ENCODE measurements around the gene FBXO4. TPM values are rescaled to one million over a fixed set of nuclear protein-coding genes. Genes with fewer than 3 reads are reported as not detected.
A peak's percentile ranks its signal among the peaks of the same experiment; 100 is the strongest.
"Not testable (repeated sequence)": the region's sequence is repeated elsewhere in the genome, so short reads cannot be mapped to it uniquely, and the experiment has no call there.

The FBXO4 gene
- polyA plus RNA-seq, 10 donors: 7.7 to 13.6 (median 10.4) TPM

DNA sequence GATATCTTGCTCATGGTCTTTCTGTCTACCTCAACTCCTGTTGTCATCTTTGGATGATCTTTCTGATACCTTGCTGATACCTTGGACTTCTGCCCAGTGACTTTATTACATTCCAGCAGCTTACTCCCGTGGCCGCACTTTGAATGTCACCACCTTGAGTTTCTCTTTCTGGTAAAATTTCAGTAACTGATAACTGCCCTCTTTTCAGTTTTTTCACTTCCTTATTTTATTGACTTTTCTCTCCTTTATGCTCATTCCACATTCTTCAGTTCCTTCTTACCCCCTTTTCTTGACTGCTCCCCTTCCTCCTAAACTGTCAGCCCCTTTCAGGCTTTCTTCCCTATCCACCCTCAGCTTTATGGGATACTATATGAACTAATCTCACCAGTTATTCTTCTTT lies 7.0 kb upstream of the FBXO4 start:
- no peak for DNase-seq

DNA sequence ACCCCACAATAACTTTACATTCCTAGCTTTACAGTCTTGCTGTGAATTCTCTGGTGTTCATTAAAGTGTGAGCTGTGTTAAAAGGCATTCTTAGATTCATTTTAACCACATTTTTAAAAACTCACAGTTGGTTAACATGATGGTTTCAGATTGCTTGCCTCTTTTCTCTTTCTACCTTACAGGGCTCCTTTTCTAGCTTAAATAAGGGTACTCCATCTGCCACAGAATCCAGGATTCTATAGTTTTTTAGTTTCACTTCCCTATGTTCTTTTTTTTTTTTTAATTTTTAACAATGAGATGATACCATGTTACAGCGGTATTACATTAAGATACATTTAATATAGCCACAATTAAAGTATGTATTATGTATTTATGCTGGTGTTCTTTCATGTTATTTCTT lies 3.9 kb upstream of the FBXO4 start:
- DNase-seq: no peak

DNA sequence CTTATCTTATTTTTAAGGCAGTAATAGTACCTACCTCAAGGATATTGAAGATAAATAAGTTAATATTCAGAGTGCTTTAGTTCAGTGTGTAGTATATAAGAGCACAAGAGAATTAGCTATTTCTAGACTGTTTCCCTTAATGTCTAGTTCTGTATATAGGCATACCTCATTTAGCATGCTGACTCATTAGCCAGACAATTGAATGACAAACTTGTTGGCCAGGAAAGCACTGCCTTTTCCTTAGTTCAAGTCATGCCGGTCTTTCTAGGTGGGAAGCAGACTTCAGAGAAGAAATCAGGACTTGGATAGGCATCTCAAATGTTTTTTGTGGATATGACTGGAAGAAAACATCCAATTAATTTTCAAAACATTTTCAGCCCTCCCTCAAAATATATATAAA lies 3.2 kb upstream of the FBXO4 start:
- DNase-seq: no peak

DNA sequence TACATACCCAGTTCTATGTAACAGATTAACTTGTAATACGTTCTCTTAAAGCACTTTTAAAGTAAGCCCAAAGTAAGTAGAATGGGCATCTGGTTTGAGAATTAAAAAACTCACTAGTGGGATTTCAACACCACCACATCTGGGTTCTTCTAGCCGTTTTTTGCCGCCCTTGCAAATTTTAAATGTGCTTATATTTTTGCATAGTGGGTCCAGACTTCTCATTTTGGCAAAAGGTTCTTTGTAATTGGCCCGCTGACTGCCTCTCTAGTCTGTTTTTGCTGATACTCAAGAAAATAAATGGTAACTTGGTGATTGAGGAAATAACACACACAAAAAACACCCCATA lies 582 bp upstream of the FBXO4 start:
- no peak for DNase-seq

DNA sequence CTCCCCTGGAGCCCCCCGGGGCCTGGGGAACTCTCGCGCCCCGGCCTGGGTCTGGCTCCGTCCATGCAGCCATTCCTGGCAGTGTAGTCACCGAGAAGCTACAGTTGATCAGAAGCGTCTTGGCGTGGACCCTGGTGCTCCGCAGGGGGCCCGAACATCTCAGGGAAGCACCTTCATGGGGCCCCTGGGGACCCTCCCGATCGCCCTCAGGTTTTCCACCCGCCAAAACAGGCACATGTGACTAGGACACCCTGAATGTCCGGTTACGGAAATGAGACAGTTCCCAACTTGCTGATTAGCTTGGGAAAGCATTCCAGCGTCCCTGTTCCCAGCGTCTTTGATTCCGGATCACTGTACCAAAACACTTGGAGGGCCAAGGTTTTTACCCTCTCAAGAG lies 472 bp downstream of the FBXO4 start:
- DNase-seq: peak in 1 of 3 donors; percentile 34

DNA sequence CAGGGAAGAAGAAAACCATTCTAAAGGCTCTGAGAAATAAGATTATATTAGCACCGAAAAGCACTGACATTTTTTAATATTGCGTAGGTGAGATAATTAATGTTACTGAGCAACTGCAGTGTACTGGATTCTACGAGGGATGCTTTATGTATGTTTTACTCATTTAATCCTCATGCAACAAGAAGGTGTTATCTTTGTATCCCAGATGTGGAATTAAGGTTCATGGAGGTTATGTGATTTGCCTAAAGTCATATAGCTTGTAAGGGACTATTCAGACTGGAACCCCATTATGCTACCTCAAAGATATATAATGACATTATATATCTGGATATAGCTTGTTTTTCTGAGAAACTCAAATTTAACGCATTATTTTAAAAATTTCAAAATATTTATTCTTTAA lies 2.5 kb downstream of the FBXO4 start:
- no peak for DNase-seq

DNA sequence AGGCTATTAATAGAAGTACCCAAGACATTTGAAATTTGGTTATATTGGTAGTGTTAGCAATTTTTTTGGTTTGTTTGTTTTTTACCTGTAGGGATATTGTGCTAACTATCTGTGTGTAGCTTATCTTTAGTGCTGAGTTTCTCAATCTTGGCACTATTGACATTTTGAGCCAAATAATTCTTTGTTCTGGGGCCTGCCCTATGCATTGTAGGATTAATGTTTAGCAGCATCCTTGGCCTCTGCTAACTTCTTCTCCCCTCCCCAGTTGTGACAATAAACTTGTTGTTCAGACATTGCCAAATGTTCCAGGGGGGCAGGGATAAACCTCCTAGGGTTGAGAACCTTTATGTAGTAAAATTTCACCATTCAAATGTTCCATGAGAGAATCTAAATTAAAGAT lies 4.0 kb downstream of the FBXO4 start:
- DNase-seq: no peak

DNA sequence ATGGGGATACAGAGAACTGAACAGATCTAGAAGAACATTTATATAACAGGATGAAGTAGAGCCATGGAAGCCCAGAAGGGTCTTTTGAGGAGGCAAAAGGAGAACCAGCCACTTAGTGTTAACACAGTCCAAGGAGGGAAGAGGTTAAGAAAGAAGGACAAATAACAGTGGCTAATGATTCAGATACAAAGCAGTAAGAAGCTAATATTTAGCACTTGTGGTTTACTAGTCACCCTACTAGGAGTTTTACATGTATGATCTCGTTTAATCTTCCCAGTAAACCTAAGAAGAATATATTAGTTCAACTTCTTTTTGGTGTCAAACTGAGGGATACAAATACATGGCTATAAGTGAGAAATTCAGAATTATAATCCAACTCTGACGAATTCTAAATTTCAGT lies 7.7 kb downstream of the FBXO4 start:
- no peak for DNase-seq

DNA sequence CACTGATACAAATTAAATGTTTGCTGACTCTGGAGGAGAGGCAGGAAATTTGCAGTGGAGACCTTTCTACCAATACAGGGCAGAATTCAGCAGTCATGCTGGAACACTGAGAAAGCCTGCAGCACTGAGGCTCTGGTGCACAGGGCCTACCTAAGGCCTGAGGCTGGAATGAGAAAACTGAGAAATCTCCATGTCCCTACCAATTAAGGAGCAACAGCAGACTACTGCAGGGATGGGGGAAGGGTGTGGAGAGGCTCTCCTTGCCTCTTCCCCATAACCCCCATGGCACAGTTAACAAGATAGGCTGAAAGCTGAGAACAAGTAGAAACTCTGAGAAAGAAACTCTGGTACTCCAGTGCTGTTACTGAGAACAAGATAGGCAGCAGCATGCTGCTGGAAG lies 10.5 kb downstream of the FBXO4 start:
- no peak for DNase-seq

DNA sequence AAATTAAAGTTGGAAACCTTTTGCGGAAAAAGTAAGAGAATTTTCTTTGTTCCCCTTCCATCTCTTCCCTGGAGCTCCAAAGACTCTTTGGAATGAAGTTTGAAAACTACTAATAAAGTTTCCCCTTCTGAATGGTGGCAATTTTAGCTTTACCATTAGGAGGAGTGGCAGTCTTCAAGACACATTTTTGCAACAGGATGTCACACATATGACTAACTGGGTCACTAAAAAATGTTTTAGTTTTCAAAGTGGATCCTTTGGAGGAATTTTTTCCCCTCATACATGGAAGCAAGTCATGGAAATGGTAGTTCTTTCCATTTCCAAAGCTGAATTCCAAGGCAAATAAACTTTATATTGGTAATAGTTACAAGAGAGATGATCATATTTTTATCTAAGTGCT lies 15.6 kb downstream of the FBXO4 start:
- DNase-seq: no peak

DNA sequence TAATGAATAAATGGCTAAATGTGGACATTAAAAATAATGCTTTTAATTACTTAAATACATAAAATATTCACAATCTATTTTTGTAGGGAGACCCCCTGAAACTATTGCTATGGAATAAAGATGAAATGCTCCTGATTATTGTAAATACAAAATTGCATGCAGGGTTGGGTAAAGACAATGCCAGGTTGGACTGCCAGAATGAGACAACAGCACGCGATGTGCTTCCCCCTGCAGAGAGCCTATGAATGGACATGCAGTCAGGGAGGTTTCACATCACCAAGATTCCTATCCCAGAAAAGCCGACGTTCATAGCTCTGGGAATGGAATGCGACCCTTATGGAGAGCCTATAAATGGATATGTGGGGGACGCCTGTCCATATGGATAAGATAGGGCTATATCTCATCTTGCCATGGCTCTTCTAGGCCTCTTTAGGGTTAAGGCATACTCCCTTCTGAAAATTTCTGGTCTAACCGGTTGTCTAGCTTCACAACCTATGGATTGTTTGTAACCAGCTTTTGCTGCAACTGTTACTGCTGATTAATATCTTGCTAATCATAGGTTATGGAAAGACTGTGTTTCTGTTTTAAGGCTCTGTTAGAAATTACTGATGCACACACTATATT lies 20.4 kb downstream of the FBXO4 start:
- not testable (repeated sequence) for DNase-seq

DNA sequence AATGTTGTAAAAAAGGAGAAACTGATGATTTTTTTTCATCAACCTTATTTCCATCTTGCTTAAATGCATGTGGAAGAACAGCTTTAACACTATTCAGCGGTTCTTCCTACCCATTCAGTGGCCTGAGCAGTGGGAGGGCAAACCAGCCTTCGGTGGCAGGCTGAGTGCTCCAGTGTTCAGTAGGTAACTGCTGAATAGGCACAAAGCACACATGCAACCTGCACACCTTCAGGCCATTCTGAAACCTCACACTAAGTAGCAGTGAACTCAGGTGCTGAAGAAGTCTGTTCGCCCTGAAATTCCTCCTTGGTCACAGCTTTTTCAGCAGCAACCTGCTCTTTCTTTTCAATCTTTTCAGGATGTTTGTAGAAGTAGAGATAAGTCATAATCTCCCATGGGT lies 26.1 kb downstream of the FBXO4 start:
- no peak for DNase-seq

DNA sequence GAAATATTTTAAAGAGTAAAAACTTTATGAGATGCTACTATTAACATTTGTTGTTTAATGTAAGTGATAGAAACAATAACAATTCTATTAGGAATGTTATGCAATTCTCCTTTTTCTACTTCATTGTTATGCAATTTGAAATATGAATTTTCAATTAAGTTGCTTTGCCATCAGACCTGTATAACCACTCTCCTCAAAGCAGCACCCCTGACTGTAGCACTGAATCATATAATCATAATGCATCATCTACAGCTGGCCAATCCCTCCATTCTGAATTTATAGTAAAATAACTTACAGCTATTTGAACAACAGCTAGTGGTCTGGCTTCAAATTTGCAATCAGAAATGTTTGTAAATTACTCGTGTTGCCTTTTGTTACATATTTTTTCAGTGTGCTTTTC lies 29.2 kb downstream of the FBXO4 start:
- no peak for DNase-seq

DNA sequence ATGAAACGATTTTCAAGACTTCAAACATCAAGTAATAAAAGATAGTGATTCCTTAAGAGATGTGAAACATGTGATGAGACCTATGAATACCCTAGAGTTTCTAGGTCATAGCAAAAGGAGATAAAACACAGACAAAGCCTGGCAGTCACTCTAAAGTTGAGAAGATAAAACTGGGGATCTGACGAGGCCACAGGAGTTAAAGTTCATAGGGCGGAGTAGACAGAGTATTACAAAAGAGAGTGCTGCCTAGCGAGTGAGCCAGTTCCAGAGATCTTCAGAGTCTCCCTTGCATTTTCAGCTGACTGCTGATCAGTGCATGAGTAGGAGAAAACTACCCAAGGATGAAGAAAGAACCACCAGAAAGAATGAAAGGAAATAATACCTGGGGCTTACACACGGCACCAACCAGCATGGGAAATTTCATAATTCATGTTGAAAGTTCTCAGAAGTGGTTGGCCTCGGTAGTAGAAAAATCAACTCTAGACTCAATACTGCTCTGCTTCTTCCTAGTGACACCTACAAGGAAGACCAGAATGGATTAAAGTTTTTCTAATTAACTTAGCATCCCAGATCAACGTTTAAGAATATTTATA lies 30.4 kb downstream of the FBXO4 start:
- no peak for DNase-seq

DNA sequence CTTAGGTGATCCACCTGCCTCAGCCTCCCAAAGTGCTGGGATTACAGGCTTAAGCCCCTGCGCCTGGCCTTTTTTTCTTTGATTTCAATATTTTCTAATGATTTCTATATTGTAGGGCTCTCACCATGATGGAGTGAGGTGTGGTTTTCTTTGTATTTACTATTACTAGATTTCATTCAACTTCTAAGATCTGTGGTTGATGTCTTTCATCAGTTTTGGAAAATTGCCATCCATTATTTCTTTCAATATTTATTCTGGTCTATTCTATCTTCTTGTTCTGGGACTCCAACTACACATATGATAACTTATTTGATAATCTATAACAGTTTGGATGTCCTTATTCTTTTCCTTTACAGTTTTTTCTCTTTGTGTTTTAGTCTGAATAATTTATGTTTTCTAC lies 31.9 kb downstream of the FBXO4 start:
- DNase-seq: no peak

DNA sequence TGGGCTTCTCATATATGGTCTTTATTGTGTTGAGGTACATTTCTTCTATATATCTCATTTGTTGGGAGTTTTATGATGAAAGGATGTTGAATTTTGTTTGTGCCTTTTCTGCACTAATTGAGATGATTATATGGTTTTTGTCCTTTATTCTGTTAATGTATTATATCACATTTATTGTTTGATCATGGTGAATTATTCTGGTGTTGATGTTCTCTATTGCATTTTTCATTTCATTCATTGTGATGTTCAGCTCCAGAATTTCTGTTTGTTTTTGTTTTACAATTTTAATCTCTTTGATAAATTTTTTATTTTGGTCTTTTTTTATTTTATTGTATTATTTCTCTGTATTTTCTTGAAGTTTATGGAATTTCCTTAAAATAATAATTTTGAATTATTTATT lies 35.4 kb downstream of the FBXO4 start:
- DNase-seq: no peak

DNA sequence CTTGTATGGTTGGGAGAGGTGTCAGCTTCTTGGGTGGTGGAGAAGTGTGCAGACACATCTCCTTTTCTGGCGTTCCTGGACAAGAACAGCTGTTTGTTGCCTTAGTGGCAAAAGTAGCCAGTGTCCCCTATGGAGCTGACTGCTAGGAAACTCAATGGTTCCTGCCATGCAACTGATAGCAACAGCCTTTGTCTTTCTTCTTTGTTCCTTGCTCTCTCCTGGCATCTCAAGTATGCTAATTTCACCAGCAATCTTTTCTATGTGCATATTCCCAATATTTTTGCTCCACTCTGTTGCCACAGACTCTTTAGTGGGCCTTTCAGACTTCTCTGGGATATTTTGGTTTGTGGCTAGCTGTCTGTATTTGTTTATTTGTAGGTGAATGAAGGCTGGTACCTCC lies 36.7 kb downstream of the FBXO4 start:
- DNase-seq: no peak

DNA sequence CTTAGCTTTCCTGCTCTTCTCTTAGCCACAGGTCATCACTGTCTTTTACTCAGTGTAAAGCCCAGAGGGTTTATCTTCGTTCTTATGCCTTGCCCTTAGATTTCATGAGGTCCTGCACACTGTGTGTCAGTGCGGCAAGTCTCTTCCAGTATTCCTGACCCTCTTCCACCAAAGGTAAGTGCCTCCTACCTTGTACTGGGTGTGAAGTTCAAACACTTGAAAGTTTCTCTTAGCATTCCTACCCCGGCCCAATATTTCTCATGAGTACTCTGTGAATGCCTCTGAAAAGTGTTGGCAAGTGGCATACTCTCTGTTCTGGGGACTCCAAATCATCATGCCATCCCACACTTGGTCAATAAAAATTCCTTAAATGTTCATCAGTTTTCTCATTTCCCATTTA lies 37.4 kb downstream of the FBXO4 start:
- no peak for DNase-seq

DNA sequence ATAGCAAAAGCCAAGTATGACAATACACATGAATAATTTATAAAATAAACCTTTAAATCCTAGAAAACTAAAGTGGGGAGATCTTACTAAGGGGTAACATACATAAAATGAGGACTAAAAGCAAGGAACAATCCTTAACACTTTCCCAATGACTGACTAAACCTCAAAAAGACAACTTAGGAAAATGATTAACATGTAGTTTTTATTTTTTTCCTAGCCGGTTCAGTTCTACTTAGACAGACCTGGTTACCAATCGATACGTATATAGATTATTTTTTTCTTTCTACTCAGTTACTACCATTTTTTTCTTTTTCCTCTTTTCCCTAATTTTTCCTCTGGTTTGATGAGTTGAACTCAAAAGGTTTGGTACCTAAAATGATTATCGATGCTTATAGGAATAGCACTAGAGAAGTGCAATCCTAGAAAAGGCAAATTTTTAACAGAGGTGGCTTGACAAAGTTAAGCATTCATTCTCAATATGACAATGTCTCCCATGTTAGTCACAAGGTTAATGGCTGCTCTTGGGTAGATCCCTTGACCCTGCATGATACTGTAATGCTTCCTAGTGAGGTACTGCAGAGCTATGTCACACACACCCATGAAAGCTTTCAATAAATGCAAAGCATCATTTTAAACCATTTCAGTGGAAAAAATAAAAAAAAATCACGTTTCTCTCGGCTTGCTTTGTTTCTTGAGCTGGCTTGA lies 41.5 kb downstream of the FBXO4 start:
- DNase-seq: no peak

DNA sequence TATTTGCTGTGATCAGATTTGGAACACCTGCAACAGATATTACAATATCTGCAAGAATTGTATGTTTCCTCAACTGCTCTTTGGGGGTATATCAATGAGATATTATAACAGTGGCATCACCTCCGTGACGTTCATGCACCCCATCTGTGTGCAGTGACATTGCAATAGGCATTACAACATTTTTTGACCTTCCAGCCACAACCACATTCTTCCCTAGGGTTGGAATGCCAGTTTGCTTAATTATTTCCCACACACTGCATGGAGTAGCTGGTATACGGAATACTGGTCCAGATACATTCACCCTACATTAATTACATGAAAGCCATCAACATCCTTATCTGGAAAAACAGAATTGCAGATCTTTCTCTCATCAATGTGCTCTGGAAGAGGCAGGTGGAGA lies 42.3 kb downstream of the FBXO4 start:
- DNase-seq: no peak

DNA sequence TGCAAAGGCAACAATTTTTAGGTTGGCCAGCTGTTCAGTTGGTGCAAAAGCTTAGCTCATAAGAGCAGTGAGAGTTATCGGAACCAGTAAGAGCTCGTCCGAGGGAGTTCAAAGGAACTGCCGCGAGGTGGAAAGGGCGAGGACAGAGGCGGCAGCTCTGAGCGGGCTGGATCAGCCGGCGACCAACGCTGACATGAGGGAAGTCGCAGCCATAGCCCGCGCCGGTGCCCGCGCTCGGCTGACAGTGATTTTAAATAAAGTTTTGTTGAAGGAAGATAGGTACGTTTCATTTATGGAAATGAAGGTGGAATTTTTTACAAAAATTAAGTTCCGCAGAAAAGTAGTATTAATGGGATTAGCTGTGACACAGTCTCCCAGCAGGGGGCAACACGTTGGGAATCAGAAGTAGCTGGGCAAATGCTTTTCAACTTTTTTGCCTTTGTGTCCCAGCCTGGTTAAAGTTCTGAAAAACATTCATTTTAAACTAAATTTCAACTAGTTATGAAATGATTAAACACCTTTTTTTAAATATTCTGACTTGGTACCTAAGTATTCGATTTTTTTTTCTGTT lies 43.2 kb downstream of the FBXO4 start:
- DNase-seq: no peak

DNA sequence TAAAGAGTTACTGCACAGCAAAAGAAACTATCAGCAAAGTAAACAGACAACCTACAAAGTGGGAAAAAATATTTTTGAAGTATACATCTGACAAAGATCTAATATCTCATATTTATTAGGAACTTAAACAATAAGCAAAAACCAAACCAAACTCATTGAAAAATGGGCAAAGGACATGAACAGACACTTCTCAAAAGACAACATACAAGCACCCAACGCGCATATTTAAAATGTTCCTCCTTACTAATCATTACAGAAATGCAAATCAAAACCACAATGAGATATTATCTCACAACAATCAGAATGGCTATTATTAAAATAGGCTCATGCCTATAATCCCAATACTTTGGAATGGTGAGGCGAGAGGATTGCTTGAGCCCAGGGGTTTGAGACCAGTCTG lies 48.0 kb downstream of the FBXO4 start:
- DNase-seq: no peak

DNA sequence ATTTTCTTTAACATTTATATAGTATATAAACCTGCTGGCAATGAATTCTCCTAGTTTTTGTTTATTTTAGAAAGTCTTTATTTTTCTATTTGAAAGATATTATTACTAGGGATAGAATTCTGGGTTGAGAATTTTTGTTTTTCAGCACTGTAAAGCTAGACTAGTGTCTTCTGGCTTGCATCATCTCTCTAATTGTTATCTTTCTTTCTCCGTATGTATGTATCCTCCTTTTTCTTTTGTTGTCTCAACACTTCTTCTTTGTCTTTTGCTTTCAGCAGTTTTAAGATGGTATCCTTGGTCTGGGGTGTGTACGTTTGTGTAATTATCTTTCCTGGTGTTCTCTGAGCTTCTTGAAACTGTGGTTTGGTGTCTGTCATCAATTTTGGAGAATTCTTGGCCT lies 48.8 kb downstream of the FBXO4 start:
- no peak for DNase-seq

DNA sequence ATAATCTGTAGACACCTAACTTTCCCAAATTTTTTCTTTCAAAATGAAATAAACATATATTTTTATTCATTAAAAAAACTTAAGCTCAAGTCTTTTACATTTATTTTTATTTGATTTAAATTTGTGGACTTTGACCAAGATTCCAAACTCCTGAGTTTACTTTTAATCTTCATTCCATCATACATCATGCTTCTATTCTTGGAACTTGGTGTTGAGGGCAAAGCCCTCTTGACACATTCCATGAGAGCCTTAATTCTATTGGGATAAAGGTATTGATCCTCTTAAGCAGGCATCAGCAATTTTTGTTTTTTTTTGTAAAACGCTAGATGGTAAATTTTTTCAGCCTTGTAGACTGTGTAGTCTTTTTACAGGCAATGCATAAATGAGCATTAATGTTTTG lies 53.6 kb downstream of the FBXO4 start:
- DNase-seq: no peak

All from muscle of back (tissue), 11 donors.